ENCODE data around the gene LOXL3.

The LOXL3 gene, protein sequence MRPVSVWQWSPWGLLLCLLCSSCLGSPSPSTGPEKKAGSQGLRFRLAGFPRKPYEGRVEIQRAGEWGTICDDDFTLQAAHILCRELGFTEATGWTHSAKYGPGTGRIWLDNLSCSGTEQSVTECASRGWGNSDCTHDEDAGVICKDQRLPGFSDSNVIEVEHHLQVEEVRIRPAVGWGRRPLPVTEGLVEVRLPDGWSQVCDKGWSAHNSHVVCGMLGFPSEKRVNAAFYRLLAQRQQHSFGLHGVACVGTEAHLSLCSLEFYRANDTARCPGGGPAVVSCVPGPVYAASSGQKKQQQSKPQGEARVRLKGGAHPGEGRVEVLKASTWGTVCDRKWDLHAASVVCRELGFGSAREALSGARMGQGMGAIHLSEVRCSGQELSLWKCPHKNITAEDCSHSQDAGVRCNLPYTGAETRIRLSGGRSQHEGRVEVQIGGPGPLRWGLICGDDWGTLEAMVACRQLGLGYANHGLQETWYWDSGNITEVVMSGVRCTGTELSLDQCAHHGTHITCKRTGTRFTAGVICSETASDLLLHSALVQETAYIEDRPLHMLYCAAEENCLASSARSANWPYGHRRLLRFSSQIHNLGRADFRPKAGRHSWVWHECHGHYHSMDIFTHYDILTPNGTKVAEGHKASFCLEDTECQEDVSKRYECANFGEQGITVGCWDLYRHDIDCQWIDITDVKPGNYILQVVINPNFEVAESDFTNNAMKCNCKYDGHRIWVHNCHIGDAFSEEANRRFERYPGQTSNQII

DNA sequence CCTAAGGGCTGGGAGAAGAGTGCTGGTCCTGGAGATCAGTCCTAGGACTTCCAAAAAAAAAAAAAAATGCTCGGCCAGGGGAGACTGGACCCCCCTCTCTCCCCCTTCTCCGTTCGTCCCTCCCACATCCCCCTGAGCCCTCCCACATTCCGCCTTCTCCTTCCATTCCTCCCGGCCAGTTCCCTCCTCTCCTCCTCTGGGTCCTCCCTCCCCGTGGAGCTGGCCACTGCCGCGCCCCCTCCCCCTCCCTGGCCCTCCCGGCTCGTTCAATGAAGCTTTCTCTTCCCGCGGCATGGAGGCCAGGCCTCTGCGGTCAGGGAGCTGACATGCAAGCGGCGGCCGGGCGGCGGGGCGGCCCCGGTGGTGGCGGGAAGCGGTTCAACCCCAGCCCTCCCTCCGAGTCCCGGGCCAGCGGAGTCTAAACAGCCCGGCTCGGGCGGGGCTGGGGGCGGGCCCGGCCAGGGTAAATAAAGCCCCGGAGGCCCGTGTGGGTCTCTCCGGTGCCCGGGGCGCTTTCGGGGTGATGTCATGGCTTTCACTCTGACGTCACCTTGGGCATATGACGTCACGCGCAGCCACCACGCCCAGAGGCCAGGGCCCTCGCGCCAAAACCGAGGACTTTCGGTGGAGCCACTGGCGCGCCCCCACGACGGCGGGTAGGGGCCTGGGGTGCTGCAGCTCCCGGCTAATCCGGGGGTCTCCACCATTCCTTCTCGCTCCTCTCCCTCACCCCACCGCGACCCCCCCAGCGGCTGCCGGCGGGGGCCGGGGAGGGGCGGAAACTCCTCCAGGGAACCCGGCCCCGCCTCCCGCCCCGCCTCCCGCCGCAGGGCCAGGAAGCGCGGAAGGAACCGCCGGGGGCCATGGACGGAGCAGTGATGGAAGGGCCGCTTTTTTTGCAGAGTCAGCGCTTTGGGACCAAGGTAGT, at the start of gene LOXL3, which contains the start of gene DOK1:
Gene LOXL3 (minus strand): TSS at position 51 of the 928 bp plus-strand sequence. CDS start 1,308 bp downstream, outside the sequence.
Gene DOK1 (plus strand): TSS at position 829 of the 928 bp plus-strand sequence. CDS start 35 bp downstream, at position 864.
- DNase-seq = peak; percentile 94

DNA sequence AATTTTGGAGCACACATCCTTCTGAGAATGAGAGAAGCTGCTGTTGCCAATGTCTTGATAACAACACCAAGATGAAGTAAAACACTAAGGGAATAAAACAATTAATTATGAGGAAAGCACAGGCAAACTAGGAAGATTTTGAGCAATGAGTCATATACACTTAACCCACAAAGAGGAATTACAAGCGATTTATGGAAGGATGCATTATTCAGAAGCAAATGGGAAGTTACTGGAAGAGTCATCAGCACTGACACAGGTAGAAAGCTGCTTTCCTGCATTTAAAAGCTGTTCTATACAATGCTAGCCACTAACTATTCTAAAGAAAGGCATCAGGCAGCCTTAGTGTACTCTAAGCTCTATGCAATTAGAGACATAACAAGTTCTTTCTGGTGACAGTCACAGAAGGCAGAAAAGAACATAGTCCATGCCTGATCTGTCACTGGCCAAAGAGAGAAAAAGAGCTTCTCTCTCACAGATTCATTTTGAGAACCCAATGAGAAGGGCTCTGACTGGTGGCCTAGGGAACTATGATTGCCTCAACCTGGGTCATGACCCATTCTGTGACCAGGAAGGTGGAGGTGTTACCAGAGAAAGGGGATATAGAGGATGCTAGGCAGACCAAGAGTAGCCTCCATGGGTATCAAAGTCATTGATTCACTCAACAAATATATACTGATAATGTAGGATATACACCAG, 49.0 kb upstream of the LOXL3 start:
- DNase-seq = peak; percentile 61

DNA sequence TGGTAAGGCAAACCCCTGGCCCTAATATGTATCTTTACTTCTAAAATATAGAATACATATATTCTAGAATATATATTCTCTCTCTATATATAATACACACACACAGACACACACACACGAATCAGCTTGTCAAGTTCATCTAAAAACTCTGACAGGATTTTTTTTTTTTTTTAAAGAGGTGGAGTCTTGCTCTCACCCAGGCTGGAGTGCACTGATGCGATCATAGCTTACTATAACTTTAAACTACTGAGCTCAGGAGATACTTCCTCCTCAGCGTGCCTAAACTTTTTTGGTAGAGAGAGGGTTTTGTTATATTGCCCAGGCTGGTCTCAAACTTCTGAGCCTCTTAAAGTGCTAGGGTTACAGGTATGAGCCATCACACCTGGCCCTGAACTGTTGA, 45.9 kb upstream of the LOXL3 start:
- no peak for DNase-seq

GRCh38 chr2:74597410-74597809, 43.7 kb upstream of the LOXL3 start:
- no peak for DNase-seq

DNA sequence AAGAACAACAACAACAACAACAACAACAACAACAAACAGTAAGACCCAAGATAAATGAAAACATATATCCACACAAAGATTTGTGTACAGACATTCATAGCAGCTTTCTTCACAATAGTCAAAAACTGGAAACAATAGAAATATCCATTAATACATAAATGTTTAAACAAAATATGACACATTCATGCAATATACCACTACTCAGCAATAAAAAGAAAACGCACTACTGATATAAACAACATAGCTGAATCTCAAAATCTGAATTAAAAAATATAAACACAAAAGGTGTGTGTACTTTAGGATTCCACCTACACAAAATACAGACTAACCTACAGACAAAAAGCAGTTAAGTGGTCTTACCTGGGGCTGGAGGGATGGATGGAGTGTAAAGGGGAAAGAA, 42.8 kb upstream of the LOXL3 start:
- no peak for DNase-seq

DNA sequence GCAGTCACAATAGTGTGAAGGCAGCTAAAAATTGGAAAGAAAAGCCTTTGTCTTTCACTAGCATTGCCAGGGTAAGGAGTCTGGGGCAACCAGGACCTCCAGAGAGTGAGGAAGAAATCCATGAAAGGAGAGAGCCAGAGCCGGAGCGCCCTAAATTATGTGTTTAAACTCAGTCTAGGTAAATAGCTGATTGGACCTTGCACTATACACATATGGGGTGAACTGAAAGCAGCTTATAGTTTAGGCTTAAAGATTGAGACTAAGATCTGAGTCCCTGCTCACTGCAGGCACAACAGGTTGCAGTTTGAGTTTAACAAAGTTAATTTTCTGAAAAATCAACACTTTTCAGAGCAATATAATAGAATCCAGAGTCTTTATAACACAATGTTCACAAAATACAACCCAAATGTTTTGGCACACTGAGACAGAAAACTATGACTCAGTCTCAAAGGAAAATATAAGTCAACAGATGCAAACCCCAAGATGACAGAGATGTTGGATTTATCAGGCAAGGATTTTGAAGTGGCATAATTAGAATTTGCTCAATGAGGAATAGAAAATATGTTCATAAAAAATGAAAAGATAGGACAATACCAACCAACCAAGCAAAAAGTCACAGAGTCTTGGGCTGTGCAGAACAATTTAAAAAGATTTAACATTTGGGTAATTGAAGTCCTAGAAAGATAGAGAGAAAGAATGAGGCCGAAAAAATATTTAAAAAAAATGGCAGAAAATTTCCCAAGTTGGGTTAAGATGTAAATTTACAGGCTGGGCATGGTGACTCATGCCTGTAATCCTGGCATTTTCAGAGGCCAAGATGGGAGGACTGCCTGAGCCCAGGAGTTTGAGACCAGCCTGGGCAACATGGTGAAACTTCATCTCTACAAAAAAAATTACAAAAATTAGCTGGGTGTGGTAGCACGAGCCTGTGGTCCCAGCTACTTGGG, 40.4 kb upstream of the LOXL3 start:
- DNase-seq = no peak

- DNase-seq = no peak
These were observed 34.9 kb upstream of the LOXL3 start for GRCh38 chr2:74588664-74589063.

DNA sequence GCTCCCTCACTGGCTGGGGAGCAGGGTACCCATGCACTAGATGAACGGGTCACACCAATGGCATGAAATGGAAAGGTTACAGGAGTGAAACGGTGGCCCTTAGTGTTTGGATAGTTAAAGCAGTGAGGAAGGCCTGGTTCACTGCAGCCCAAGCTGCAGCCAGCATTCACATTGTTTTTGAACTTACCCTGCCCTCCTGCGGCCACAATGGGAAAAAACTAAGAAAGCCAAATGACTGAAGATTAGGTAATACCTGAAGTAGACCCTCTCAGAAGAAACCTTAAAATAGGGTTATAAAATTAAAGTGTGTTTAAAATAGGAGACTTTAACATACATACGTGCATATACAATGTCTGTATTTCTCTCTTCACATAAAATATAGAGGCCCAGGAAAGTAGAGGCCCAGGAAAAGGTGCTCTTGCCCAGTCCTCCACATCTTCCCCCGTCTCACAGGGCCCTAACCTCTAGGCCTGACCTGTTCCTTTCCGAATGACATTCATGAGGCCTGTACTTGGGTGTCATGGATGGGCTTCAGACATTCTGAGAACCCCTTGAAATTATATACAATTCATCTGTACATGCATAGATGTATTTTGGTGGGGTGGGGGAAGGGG, 34.0 kb upstream of the LOXL3 start:
- peak; percentile 74 for DNase-seq

GRCh38 chr2:74585406-74586185, 31.9 kb upstream of the LOXL3 start:
- DNase-seq = no peak

DNA sequence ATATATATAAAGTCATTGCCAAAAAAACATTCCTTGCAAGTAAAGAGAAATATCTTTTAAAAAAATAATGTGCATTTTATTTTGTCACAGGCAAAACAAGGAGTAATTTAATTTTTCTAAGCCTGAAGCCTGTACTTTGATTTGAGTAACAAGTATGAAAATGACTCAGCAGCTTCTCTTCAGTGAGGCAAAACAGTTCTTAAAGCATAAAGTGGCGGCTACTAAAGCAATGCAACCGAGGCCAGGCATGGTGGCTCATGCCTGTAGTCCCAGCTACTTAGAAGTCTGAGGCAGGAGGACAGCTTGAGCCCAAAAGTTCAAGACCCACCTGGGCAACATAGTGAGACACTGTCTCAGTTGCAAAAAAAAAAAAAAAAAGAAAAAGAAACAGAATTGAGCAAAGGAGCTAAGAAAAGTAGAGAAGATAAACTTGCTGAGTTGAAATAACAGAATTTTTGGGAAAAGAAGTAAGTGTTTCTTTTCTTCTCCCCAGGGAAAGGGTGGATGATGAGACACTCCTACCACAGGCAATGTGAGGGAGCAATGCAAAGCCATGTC, 30.4 kb upstream of the LOXL3 start:
- DNase-seq = peak; percentile 47

GRCh38 chr2:74583504-74583903, 29.8 kb upstream of the LOXL3 start:
- DNase-seq = peak; percentile 68

GRCh38 chr2:74582184-74582583, 28.4 kb upstream of the LOXL3 start:
- no peak for DNase-seq

GRCh38 chr2:74581463-74581862, 27.7 kb upstream of the LOXL3 start:
- DNase-seq = no peak

DNA sequence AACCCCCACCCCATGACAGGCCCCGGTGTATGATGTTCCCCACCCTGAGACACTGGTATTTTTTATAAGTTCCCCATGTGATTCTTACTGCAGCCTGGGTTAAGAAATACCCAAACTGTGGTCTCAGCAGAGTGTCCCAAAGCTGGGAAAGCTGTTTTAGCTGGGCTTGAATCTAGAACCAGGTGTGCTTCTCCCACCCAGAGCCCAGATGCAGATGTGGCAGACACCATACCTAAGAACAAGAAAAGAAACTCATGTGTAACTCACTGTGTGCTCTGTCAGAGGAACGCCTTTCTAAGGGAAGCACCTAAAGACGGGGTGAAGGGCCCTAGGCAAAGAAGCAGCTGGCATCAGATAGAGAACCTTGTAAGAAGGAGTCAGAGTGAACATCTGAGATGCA, 24.7 kb upstream of the LOXL3 start:
- DNase-seq = no peak

DNA sequence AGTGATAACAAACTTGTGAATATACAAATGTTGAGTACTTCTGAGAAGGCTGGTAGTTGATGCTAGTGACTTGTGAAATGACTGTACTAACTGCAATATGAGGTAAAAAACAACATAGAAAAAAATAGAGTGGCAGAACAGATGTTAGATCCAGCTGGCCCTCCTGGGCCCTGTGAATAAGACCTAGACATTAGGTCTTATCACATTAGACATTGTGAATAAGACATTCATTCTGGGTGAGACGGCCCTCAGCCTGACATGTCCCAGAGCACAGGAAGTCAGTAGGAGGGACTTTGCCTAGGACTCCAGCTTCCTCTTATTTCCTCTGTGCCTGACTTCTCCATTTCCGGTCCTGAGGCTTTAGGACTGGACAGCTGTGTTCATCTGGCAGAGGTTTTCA, 23.7 kb upstream of the LOXL3 start:
- peak; percentile 63 for DNase-seq

DNA sequence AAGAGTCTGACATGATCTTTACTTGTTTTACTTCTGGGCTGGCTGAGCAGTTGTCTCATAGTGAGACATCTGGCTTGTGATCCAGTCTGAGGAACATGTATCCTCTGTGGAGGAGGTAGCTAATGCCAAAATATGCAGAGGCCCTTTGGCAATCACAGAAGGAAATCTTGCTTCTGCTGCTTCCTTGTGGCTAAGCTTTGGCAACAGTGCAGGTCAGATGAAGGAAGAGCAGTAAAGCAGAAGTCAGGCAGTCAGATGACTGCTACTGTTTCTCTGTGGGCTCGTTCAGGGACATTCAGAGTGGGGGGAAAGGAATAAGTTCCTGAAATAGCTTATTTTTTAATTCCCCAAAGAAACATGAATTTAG, 23.1 kb upstream of the LOXL3 start:
- peak; percentile 80 for DNase-seq

DNA sequence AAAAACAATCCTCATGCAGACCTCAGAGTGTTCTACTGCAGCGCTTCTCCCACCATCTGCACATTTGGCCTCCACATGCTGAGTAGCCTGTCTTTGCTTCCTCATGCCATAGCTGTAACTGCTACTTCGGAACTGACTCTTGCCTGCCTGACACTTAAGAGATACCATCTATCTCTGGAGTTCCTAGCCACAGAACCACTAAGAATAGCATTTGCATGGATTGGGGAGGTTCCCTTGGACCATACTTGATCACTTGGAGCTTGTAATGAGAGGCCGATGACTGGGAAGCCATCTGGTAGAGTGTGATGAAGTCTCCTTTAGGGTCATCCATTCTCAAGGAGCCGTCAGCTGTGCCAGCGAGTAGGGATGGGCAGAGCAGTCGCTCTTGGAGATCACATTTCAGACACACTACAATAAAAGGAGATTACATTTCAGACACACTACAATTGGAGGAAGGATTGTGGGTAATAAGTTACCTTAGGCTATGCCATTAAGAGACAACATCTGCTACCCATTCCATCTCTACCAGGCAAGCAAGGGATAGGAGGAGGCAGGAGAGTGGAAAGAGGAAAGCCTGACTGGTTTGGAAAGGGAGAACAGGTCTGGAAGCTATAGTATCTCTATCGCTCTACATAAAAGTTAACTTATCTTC, 22.6 kb upstream of the LOXL3 start:
- peak; percentile 85 for DNase-seq

DNA sequence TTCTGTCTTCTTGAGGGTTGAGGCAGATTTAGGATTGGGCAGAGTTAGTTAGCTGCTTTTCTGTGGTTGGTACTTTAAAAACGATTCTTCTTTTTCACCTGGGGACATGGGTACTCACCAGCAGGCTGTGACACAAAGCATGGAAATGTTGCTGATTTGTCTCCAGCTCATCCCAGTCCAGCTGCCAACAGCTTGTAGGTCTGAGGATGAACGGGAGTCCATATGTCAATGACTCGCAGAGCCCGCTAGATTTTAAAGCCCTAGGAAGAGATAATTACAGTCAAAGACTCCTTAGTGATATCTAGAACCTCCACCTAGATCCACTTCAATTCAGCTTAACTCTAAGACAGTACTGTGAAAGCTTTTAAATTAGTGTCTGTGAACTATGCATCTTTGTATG, 21.6 kb upstream of the LOXL3 start:
- DNase-seq = peak; percentile 47

Data from EL (cell line).